HG02759 (cell line): ENCODE results near the gene SELENOP.
"Not testable (repeated sequence)": the region's sequence is repeated elsewhere in the genome, so short reads cannot be mapped to it uniquely, and the experiment has no call there.

ENCODE experiments used
- ATAC-seq: cut with Tn5 transposase; IDR thresholded peaks from one replicate; pipeline ENCODE4 v1.9.1; 2021; ENCODE audit warnings: mild to moderate bottlenecking, moderate library complexity; ENCODE audit not compliant: unreplicated experiment

Gene SELENOP, protein sequence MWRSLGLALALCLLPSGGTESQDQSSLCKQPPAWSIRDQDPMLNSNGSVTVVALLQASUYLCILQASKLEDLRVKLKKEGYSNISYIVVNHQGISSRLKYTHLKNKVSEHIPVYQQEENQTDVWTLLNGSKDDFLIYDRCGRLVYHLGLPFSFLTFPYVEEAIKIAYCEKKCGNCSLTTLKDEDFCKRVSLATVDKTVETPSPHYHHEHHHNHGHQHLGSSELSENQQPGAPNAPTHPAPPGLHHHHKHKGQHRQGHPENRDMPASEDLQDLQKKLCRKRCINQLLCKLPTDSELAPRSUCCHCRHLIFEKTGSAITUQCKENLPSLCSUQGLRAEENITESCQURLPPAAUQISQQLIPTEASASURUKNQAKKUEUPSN

GRCh38 chr5:42811591-42812446, at the start of gene SELENOP:
Gene SELENOP (minus strand): TSS chr5:42811892. CDS start chr5:42808353, 3,539 bp downstream.
- no peak for ATAC-seq

DNA sequence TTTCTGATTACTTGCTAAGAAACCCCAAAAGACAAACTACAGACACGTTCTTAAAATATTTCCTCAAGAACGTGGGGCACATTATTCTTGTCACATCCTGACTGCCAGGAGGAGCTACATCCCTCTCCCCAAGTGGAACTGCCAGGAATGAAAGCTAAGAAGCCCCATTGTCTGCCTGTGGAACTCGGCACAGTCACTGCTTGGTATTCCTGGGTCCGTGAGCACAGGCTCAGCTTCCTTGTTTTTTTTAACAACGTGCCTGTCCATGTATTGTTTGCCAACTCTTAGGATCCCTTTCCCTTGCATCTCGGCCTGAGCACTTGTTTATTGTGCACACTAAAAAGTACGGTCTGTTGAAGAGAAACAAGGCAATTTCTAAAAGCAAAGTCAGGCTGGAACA, 47.0 kb upstream of the SELENOP start:
- no peak for ATAC-seq

DNA sequence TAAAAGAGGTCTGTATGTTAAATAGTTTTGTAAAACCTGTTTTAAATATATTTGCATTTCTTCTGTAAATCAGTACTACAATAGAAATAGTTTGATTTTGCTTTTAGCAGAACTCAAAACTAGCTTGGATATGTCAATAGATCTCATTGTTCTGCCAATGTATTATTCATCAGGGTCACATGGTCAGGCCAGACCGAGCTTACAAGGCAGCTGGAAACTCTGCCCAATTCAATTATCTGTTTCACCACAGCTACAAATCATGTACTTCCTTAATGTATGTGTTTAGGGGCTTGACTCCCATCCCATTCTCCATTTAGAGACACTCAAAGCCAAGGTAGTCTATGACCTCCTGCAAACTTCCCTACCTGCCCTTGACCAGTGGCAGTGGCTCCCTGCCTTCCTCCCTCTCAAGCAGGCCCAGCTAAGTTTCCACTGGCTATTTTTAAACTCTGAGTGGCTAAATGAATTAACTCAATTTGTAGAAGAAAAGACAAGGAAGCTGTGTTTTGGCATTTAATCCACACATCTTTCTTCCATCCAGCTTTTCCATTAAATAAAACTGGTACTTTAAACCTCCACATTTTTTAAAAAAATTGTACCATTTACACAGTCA, 46.4 kb upstream of the SELENOP start:
- no peak for ATAC-seq

- ATAC-seq, result no peak
Observed at GRCh38 chr5:42855811-42856210, 44.1 kb upstream of the SELENOP start.

DNA sequence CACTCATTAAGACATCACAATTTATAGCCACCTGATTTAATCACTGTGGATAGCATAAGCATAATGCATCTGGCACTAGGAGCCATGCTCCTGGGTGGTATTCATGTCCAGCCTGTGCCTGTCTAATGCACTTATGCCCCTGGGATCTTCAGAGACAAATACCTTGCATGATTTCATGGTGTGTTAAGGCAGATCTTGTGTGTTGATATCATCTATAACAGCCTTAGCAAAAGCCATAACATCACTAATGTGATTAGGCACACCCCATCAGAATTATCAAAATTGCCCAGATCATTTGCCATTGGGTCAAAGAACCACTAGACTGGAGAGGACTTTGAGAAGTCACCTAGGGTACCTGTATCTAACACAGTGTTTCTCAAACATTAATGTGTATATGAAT, 43.7 kb upstream of the SELENOP start:
- no peak for ATAC-seq

GRCh38 chr5:42854795-42855194, 43.1 kb upstream of the SELENOP start:
- ATAC-seq, result no peak

- no peak for ATAC-seq
Observed at GRCh38 chr5:42852826-42853225, 41.1 kb upstream of the SELENOP start.

GRCh38 chr5:42851481-42851880, 39.8 kb upstream of the SELENOP start:
- no peak for ATAC-seq

- ATAC-seq, result no peak
Observed at GRCh38 chr5:42848545-42848944, 36.9 kb upstream of the SELENOP start.

GRCh38 chr5:42844408-42844807, 32.7 kb upstream of the SELENOP start:
- not testable (repeated sequence) for ATAC-seq

GRCh38 chr5:42843675-42844292, 32.1 kb upstream of the SELENOP start:
- no peak for ATAC-seq

DNA sequence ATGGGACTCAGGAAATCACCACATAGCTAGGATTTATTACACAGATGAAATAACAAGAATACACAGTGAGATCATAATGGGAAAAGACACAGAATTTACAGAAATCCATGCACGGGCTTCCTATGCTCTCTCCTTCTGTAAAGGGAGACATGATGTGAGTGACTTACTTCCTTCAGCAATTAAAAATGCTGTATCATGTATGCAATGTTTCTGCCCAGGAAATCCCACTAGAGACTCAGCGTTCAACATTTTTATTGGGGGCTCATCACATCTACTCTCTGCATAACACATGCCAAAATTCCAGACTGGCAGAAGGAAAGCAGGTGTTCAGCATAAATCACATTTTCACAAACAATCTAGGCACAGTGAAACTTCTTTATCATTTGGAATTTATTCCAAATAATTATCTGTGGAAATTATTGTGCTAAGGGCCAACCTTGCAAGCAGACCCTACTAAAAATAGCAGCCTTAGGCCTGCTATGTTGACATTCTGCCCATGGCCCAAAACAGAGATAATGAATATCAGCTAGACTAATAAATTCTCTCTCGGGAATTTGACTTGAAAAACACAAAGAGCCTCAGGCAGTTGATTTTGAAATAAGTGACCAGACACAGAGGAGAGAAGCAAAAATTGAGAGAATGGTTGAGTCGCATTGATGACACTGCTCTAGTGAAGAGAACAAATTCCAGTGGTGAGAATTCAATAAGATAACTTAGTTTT, 31.4 kb upstream of the SELENOP start:
- no peak for ATAC-seq

DNA sequence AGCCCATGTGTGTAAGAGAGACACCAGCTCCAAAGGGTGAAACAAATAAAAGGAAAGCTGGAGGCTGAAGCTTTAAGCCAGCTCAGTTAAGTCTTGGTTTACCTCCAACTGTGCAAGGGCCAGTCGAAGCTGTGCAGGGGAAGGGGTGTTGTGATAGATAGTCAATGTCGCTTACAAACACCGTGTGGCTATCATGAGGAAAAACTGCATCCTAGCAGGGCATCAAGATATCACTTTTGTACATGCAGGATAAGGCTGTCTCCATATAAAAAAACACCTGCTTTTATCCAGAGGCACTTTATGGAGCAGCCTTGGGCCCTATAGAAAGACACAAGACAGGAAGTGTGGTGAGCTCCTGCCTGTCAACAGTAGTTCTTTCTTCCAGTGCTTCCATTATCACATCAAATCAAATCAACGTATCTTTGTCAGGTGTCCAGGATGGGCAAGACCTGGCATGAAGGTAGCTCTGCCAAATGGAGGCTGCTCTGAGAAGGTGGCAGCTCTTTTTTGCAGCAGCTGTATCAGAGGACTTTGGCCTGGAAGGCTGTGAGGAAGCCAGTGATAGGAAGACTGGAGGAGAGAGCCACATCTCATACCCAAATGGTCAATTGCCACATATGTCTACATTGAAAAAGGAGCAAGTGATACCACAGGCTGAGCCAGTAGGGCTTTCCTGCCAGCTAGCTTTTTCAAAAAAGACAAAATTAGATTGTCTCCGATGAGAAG, 29.3 kb upstream of the SELENOP start:
- no peak for ATAC-seq

- no peak for ATAC-seq
Observed at GRCh38 chr5:42840269-42840668, 28.6 kb upstream of the SELENOP start.

- ATAC-seq, result no peak
Observed at GRCh38 chr5:42839196-42839595, 27.5 kb upstream of the SELENOP start.

DNA sequence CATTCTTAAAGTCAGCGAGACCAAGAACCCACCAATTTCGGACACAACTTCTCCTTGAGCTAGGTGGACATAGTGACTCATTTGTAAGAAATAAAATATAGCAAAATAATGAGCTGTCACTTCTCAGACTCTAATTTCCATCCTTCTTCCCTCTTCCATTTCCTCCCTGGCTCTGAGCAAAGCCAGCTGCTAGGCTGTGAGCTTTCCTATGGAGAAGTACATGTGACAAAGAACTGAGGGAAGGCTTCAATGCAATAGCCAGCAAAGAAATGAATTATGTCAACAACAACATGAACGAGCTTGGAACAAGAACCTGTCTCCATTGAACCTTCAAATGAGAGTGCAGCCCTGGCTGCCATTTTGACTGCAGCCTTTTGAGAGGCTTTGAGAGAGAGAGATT, 25.9 kb upstream of the SELENOP start:
- ATAC-seq, result no peak

GRCh38 chr5:42836070-42836769, 24.5 kb upstream of the SELENOP start:
- no peak for ATAC-seq

DNA sequence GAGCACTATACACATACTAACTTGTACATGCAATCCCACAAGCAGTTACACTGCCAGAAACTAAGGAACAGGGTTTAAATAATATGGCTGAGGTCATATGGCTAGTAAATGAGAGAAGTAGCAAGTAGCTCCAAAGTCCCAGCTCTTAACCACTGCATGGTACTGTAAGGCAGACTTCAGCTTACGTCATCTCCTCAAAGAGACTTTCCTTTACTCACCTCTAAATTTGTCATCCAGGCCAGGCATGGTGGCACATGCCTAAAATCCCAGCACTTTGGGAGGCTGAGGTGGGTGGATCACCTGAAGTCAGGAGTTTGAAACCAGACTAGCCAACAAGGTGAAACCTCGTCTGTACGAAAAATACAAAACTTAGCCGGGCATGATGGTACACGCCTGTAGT, 20.4 kb upstream of the SELENOP start:
- ATAC-seq, result no peak

- no peak for ATAC-seq
Observed at GRCh38 chr5:42830924-42831323, 19.2 kb upstream of the SELENOP start.
